GM12891 (cell line): Measurements from ENCODE around the gene SUPT4H1.

Experiments used
- DNase-seq: peaks from one replicate; pipeline ENCODE4 v3.0.0; 2011; ENCODE audit warnings: low spot score; ENCODE audit not compliant: insufficient read length
- FAIRE-seq: peaks from 2 replicates; lab custom pipeline; 2011; peaks lifted over from hg19 to GRCh38; lab: Jason Lieb, UNC
- PAX5 ChIP-seq: IDR thresholded peaks from 2 replicates; pipeline ENCODE4 v1.6.1; 2011; ENCODE audit warnings: low read length, moderate library complexity, mild to moderate bottlenecking; ENCODE audit not compliant: insufficient read depth, severe bottlenecking
- POLR2A ChIP-seq: IDR thresholded peaks from 2 replicates; pipeline ENCODE4 v1.6.1; 2011; ENCODE audit warnings: low read depth, low read length, control low read depth
- POLR2AphosphoS5 ChIP-seq: IDR thresholded peaks from 2 replicates; pipeline ENCODE4 v1.6.1; 2011; ENCODE audit warnings: low read depth, low read length, control low read depth
- POU2F2 ChIP-seq: IDR thresholded peaks from 2 replicates; pipeline ENCODE4 v1.6.1; 2011; ENCODE audit warnings: low read depth, mild to moderate bottlenecking, control low read depth, low read length, moderate library complexity
- SPI1 ChIP-seq: IDR thresholded peaks from 2 replicates; pipeline ENCODE4 v1.6.1; 2011; ENCODE audit warnings: low read depth, low read length, control low read depth
- TAF1 ChIP-seq: IDR thresholded peaks from 2 replicates; pipeline ENCODE4 v1.6.1; 2011; ENCODE audit warnings: low read depth, low read length, control low read depth

SUPT4H1 gene

GRCh38 chr17:58303971-58304749, 47.8 kb downstream of the SUPT4H1 start:
- peak; percentile 86 for FAIRE-seq
- peak; percentile 95 for DNase-seq
- TF ChIP-seq PAX5 = no peak
- no peak for TF ChIP-seq SPI1
- no peak for TF ChIP-seq TAF1
- TF ChIP-seq POU2F2 = no peak
- no peak for TF ChIP-seq POLR2A
- no peak for TF ChIP-seq POLR2AphosphoS5

DNA sequence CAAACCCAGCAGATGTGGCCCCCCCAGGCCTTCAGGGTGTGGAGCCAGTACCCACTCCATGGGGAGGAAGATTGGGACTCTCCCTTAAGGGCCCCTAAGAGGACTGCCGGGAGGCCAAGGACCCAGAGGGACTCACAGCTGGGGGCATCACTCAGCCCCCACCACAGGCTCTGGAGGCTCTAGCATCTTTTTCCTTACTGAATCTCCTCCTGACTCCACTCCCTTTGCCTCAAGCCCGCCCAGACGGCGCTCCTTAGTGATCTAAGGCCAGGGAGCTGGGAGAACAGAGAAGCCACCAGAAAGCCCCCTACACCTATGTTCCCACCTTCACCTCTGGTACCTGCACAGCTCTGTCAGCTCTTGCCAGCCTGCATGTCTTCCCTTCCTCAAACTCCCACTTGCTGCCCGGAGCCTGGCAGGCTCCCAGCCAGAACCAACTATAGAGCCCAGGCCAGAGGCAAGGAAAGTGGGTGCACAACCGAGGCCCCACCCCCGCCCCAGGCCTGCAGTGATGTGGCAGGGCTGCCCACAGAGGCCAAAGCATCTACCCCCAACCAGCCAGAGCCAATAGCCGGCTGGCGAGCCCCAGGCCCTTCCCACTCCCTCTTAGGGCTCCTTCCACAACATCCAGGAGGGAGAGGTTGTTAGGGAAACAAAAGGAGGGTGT, 48.9 kb downstream of the SUPT4H1 start:
- FAIRE-seq (no peak), DNase-seq (no peak)
- TF ChIP-seq POLR2AphosphoS5 (no peak), PAX5 (no peak), TAF1 (no peak), POLR2A (no peak), SPI1 (no peak), POU2F2 (no peak)

GRCh38 chr17:58302171-58302918, 49.7 kb downstream of the SUPT4H1 start:
- no peak for DNase-seq
- no peak for TF ChIP-seq POU2F2
- no peak for TF ChIP-seq POLR2A
- no peak for TF ChIP-seq TAF1
- TF ChIP-seq SPI1 = no peak
- no peak for TF ChIP-seq PAX5
- no peak for TF ChIP-seq POLR2AphosphoS5
- no peak for FAIRE-seq

- FAIRE-seq (no peak), DNase-seq (no peak)
- TF ChIP-seq TAF1 = no peak
Measured at GRCh38 chr17:58301504-58302150, 50.4 kb downstream of the SUPT4H1 start.

DNA sequence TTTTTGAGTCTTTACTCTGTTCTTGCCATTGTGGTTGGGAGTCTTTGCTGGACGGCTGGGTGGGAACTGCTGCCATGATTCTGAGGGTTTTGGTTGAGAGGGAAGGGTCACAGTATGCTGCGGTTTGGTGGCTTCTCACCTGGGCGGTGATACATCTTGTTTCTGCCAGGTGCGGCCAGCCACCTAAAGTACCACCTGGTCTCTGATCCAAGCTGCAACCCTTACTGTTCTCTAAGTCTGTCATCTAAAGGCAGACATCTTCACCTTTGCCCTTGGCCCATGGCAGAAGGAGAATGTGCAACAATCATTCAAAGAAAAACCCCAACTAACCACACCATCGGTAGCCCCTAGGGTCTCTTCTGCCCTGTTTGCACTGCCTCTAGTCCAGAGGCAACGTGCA, 51.7 kb downstream of the SUPT4H1 start:
- FAIRE-seq = no peak
- no peak for DNase-seq
- TF ChIP-seq POLR2A = no peak
- TF ChIP-seq SPI1 = no peak
- no peak for TF ChIP-seq TAF1
